WTC11 (cell line): Measurements from ENCODE around the gene WWP2. TPM values are rescaled to one million over a fixed set of nuclear protein-coding genes. Genes with fewer than 3 reads are reported as not detected.

Experiments
- ATAC-seq: fragments of 200-7000 bp; cut with Tn5 transposase; 2 replicates; pipeline ENCODE4 v1.10.0; 2021; ENCODE audit warnings: mild to moderate bottlenecking, moderate library complexity
- CTCF ChIA-PET: fragments of 300-600 bp; sonication (Branson Sonifier 250); formaldehyde crosslinking; loops from one replicate; lab custom pipeline; 2021; ENCODE audit warnings: antibody characterized with exemption; lab: Charles Lee
- POLR2A ChIA-PET: fragments of 350-600 bp; sonication (Branson Sonifier 250); formaldehyde crosslinking; loops from one replicate; lab custom pipeline; 2021; ENCODE audit warnings: antibody characterized with exemption; lab: Charles Lee
- DNase-seq: peaks from one replicate; pipeline ENCODE4 v3.0.0; 2021; ENCODE audit warnings: low spot score
- H3K27ac Mint-ChIP-seq: 2 replicates; pipeline ENCODE4 v1.8.0; 2021; ENCODE audit warnings: mixed read lengths
- H3K27me3 Mint-ChIP-seq: 2 replicates; pipeline ENCODE4 v1.8.0; 2021; ENCODE audit warnings: low read depth, mild to moderate bottlenecking, moderate library complexity, mixed read lengths
- H3K36me3 Mint-ChIP-seq: 2 replicates; pipeline ENCODE4 v1.8.0; 2021; ENCODE audit warnings: mixed read lengths
- H3K4me1 Mint-ChIP-seq: 2 replicates; pipeline ENCODE4 v1.8.0; 2022; ENCODE audit warnings: mixed read lengths
- H3K4me3 Mint-ChIP-seq: 2 replicates; pipeline ENCODE4 v1.8.0; 2021; ENCODE audit warnings: mild to moderate bottlenecking, moderate library complexity, mixed read lengths
- H3K9me3 Mint-ChIP-seq: 2 replicates; pipeline ENCODE4 v1.8.0; 2021; ENCODE audit warnings: mixed read lengths
- ATF3 ChIP-seq: sonication (generic); formaldehyde crosslinking; conservative IDR thresholded peaks from 2 replicates; pipeline ENCODE4 v1.8.1; 2022; ENCODE audit warnings: mild to moderate bottlenecking, missing genetic modification reagents
- ATF6 ChIP-seq: sonication (generic); formaldehyde crosslinking; IDR thresholded peaks from 2 replicates; pipeline ENCODE4 v1.8.1; 2023; ENCODE audit warnings: mild to moderate bottlenecking, missing genetic modification reagents
- ERG ChIP-seq: fragments of 250-450 bp; sonication (Bioruptor Pico); IDR thresholded peaks from 2 replicates; pipeline ENCODE4 v1.8.0; 2021; ENCODE audit warnings: mild to moderate bottlenecking
- ESRRA ChIP-seq: sonication (generic); formaldehyde crosslinking; IDR thresholded peaks from 2 replicates; pipeline ENCODE4 v1.8.1; 2022; ENCODE audit warnings: mild to moderate bottlenecking, missing genetic modification reagents, borderline replicate concordance
- ETV6 ChIP-seq: sonication (generic); formaldehyde crosslinking; IDR thresholded peaks from 2 replicates; pipeline ENCODE4 v1.8.1; 2022; ENCODE audit warnings: mild to moderate bottlenecking, missing genetic modification reagents
- FOXJ3 ChIP-seq: sonication (generic); formaldehyde crosslinking; IDR thresholded peaks from 2 replicates; pipeline ENCODE4 v1.9.0; 2021; ENCODE audit warnings: missing genetic modification reagents, mild to moderate bottlenecking, borderline replicate concordance
- FOXP1 ChIP-seq: sonication (generic); formaldehyde crosslinking; IDR thresholded peaks from 2 replicates; pipeline ENCODE4 v1.8.0; 2022; ENCODE audit warnings: missing genetic modification reagents, mild to moderate bottlenecking, moderate library complexity, borderline replicate concordance
- FOXP4 ChIP-seq: sonication (generic); formaldehyde crosslinking; IDR thresholded peaks from 2 replicates; pipeline ENCODE4 v1.8.0; 2022; ENCODE audit warnings: mild to moderate bottlenecking, missing genetic modification reagents
- IRF1 ChIP-seq: sonication (generic); formaldehyde crosslinking; IDR thresholded peaks from 2 replicates; pipeline ENCODE4 v1.8.0; 2023; ENCODE audit warnings: missing genetic modification reagents
- MAX ChIP-seq: sonication (generic); formaldehyde crosslinking; IDR thresholded peaks from 2 replicates; pipeline ENCODE4 v1.8.0; 2022; ENCODE audit warnings: mild to moderate bottlenecking, missing genetic modification reagents
- MLX ChIP-seq: sonication (generic); formaldehyde crosslinking; IDR thresholded peaks from 2 replicates; pipeline ENCODE4 v1.8.1; 2023; ENCODE audit warnings: mild to moderate bottlenecking, missing genetic modification reagents, moderate library complexity
- MXD4 ChIP-seq: fragments of 250-450 bp; sonication (Bioruptor Pico); IDR thresholded peaks from 2 replicates; pipeline ENCODE4 v1.8.0; 2021; ENCODE audit warnings: mild to moderate bottlenecking, moderate library complexity, borderline replicate concordance
- PRDM15 ChIP-seq: sonication (generic); formaldehyde crosslinking; IDR thresholded peaks from 2 replicates; pipeline ENCODE4 v1.8.0; 2022; ENCODE audit warnings: missing genetic modification reagents
- SMAD3 ChIP-seq: sonication (generic); formaldehyde crosslinking; IDR thresholded peaks from 2 replicates; pipeline ENCODE4 v1.8.0; 2022; ENCODE audit warnings: missing genetic modification reagents, mild to moderate bottlenecking, borderline replicate concordance
- SMAD4 ChIP-seq: sonication (generic); formaldehyde crosslinking; IDR thresholded peaks from 2 replicates; pipeline ENCODE4 v1.8.0; 2022; ENCODE audit warnings: mild to moderate bottlenecking, missing genetic modification reagents
- USF2 ChIP-seq: sonication (generic); formaldehyde crosslinking; IDR thresholded peaks from 2 replicates; pipeline ENCODE4 v1.8.1; 2023; ENCODE audit warnings: mild to moderate bottlenecking, missing genetic modification reagents, moderate library complexity
- ZBTB21 ChIP-seq: sonication (generic); formaldehyde crosslinking; IDR thresholded peaks from 2 replicates; pipeline ENCODE4 v1.8.1; 2023; ENCODE audit warnings: mild to moderate bottlenecking, missing genetic modification reagents, borderline replicate concordance
- ZMAT4 ChIP-seq: fragments of 250-450 bp; sonication (Bioruptor Pico); IDR thresholded peaks from 2 replicates; pipeline ENCODE4 v1.9.0; 2021; ENCODE audit warnings: mild to moderate bottlenecking
- ZNF219 ChIP-seq: sonication (generic); formaldehyde crosslinking; IDR thresholded peaks from 2 replicates; pipeline ENCODE4 v1.8.0; 2023; ENCODE audit warnings: missing genetic modification reagents, mild to moderate bottlenecking, borderline replicate concordance
- ZNF416 ChIP-seq: fragments of 250-450 bp; sonication (Bioruptor Pico); IDR thresholded peaks from 2 replicates; pipeline ENCODE4 v1.9.0; 2021; ENCODE audit warnings: mild to moderate bottlenecking, inconsistent platforms
- ZNF512 ChIP-seq: sonication (generic); formaldehyde crosslinking; IDR thresholded peaks from 2 replicates; pipeline ENCODE4 v1.8.1; 2022; ENCODE audit warnings: missing genetic modification reagents, borderline replicate concordance
- total RNA-seq: library from RNA; stranded (reverse); gene quantifications from 3 replicates; pipeline ENCODE4 v1.2.3, GENCODE V29; 2021

The WWP2 gene
- total RNA-seq, 1 experiment from 2014 or later, result 39.1 TPM

- TF ChIP-seq ZBTB21 (CRISPR knock-in tag) (no peak), ZNF416 (no peak), ESRRA (CRISPR knock-in tag) (no peak), PRDM15 (CRISPR knock-in tag) (no peak), ETV6 (CRISPR knock-in tag) (no peak), ZMAT4 (CRISPR knock-in tag) (no peak), IRF1 (CRISPR knock-in tag) (no peak), MXD4 (no peak), MLX (CRISPR knock-in tag) (no peak), ATF3 (CRISPR knock-in tag) (no peak)
Measured at GRCh38 chr16:69721441-69721957, 40.6 kb upstream of the WWP2 start (continued).

GRCh38 chr16:69724414-69724873 is 37.7 kb upstream of the WWP2 start:
- Mint-ChIP-seq H3K9me3 (no peaks in the 10 kb centered on the region), H3K4me1 (peaks cover 37% of the 10 kb centered on the region), H3K4me3 (no peak overlapping the region), H3K27me3 (no peaks in the 10 kb centered on the region), H3K36me3 (no peaks in the 10 kb centered on the region), H3K27ac (no peak overlapping the region)
- POLR2A ChIA-PET, result interaction anchor here (0.6 to 1.0 kb wide), 2 partner anchors 15 to 30 kb away, joined by 4 to 6 read pairs; partner anchors contain the start of gene NOB1
- no peak for DNase-seq
- CTCF ChIA-PET, result interaction anchor here (0.7 to 5.5 kb wide), 4 partner anchors 15 to 328 kb away, joined by 3 to 31 read pairs (median 5); partner anchors contain the start of gene NOB1
- ATAC-seq, result no peak
- TF ChIP-seq USF2 (CRISPR knock-in tag) (no peak), ZNF512 (CRISPR knock-in tag) (no peak), ATF6 (no peak), FOXJ3 (no peak), ZBTB21 (CRISPR knock-in tag) (no peak), FOXP4 (no peak), MAX (CRISPR knock-in tag) (no peak), ZNF219 (CRISPR knock-in tag) (no peak), ERG (CRISPR knock-in tag) (no peak), SMAD4 (no peak), SMAD3 (no peak), FOXP1 (CRISPR knock-in tag) (no peak)
